GM18508 (cell line): Measurements from ENCODE around the gene GET3.
"Not testable (repeated sequence)": the region's sequence is repeated elsewhere in the genome, so short reads cannot be mapped to it uniquely, and the experiment has no call there.

Experiments used
- ATAC-seq: cut with Tn5 transposase; IDR thresholded peaks from one replicate; pipeline ENCODE4 v1.9.1; 2021; ENCODE audit warnings: moderate number of reproducible peaks; ENCODE audit not compliant: insufficient read depth, unreplicated experiment

The GET3 gene

DNA sequence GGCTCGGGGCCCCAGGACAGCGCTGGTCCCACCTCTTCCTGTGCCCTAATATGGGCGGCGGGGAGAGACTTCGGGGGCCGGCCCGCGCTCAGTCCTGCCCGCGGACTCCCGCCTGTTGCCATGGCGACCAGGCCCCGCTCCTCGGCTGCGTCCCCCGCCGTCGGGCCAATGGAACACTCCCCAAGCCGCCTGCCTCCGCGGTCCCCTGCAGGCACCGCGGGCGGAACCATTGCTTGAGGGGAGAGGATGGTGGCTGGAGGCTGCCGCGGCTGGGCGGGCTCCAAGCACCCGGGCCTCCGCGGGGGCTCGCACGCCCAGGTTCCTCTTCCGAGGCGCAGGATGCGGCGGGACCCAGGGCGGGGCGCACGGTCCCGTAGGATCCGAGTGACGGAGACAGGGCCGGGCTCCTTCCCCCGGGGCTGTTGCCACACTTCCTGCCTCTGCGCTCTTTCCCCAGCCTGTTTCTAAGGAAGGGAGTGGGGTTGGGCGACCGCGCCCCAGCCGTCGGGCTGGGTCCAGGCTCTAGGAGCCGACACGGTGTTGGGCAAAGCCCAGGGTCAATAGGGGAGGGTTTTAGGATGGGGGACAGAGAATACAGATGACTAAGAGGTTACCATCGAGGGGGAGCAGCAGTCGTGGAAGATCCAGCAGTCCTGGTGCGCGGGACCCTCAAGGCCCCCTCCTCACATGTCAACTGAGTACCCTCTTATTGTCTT, 52.8 kb downstream of the GET3 start:
- peak; percentile 20 for ATAC-seq

DNA sequence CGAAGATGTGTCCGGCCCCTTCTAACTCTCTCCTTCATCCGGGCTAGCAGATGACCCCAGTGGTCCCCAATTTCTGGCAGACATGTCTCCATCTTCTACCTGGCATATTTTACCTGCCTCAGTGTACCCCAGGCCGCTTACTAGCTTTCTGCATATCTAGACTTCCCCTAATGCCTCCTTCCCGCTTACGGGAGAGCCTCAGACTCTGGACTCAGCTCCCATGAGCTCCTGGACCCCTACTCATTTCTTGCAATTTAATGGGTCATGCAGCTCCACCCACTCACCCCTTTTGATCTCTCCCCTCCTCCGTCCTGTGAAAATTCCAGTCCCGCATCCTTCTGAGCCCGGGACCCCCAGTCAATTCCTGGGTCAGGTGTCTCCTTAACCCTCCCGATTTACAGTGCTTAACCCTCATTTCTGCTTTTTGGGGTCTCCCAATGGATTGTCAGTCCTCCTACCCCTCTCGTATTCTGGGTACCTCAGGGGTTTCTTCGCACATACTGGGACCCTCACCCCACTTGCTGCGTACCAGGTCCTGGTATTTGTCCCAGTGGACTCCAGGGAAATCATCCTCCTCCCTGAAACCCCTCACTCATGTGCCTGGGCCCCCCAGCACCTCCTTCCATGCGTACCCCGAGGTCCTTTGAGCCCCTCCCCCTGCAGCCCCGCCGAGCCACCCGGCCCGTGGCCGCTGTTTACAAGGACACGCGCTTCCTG, 53.5 kb downstream of the GET3 start:
- no peak for ATAC-seq

DNA sequence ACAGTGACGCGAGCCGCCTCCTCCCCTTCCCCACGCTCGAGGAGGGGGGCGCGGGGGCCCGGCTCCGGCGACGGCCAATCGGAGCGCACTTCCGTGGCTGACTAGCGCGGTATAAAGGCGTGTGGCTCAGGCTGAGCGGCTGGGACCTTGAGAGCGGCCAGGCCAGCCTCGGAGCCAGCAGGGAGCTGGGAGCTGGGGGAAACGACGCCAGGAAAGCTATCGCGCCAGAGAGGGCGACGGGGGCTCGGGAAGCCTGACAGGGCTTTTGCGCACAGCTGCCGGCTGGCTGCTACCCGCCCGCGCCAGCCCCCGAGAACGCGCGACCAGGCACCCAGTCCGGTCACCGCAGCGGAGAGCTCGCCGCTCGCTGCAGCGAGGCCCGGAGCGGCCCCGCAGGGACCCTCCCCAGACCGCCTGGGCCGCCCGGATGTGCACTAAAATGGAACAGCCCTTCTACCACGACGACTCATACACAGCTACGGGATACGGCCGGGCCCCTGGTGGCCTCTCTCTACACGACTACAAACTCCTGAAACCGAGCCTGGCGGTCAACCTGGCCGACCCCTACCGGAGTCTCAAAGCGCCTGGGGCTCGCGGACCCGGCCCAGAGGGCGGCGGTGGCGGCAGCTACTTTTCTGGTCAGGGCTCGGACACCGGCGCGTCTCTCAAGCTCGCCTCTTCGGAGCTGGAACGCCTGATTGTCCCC, 54.2 kb downstream of the GET3 start, which contains the start of gene JUNB:
Gene JUNB (plus strand): TSS at position 142 of the 706 bp plus-strand sequence. CDS start 286 bp downstream, at position 428.
- no peak for ATAC-seq

DNA sequence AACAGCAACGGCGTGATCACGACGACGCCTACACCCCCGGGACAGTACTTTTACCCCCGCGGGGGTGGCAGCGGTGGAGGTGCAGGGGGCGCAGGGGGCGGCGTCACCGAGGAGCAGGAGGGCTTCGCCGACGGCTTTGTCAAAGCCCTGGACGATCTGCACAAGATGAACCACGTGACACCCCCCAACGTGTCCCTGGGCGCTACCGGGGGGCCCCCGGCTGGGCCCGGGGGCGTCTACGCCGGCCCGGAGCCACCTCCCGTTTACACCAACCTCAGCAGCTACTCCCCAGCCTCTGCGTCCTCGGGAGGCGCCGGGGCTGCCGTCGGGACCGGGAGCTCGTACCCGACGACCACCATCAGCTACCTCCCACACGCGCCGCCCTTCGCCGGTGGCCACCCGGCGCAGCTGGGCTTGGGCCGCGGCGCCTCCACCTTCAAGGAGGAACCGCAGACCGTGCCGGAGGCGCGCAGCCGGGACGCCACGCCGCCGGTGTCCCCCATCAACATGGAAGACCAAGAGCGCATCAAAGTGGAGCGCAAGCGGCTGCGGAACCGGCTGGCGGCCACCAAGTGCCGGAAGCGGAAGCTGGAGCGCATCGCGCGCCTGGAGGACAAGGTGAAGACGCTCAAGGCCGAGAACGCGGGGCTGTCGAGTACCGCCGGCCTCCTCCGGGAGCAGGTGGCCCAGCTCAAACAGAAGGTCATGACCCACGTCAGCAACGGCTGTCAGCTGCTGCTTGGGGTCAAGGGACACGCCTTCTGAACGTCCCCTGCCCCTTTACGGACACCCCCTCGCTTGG, 55.0 kb downstream of the GET3 start:
- no peak for ATAC-seq

DNA sequence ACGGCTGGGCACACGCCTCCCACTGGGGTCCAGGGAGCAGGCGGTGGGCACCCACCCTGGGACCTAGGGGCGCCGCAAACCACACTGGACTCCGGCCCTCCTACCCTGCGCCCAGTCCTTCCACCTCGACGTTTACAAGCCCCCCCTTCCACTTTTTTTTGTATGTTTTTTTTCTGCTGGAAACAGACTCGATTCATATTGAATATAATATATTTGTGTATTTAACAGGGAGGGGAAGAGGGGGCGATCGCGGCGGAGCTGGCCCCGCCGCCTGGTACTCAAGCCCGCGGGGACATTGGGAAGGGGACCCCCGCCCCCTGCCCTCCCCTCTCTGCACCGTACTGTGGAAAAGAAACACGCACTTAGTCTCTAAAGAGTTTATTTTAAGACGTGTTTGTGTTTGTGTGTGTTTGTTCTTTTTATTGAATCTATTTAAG, 55.6 kb downstream of the GET3 start:
- no peak for ATAC-seq

DNA sequence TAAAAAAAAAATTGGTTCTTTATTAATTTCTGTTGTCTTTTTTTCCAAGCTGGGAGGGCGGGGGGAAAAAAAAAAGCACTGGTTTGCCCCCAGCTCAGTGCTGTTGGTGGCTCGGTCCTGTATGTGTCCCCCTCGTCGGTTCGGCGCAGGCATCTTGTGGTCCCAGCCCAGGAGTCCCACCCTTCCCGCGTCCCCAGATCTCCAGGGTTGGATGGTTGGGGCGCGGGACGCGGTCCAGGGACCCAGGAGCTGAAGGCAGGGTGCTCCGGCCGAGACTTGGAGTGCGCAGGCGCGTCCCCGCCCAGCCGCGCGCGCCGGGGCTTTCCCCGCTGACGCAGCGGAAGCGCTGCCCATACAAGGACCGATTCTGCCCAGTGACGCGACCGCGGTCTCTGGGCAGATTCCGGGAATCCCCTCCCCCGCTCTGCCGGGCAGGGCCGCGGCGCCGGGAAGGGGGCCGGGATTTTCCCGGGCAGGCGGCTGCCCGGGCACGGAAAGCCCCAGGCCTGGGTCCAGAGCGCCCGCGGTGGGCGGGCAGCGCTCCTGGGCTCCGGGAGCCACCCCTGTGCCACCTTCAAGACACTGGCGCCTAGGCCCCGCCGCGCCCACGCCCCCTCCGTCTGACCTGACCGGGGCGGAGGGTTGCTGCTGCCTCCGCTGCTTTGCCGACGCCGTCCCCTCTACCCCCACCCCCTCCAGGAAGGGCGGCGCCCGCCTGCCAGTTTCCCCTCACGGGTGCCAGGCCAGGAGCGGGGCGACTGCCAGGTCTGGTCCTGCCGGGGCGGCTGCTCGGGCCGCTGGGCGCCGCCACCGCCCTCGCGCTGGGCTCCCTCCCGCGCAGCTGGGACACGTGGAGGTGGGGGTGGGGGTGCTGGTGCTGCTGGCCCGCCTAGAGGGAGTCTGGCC, 56.2 kb downstream of the GET3 start:
- no peak for ATAC-seq

DNA sequence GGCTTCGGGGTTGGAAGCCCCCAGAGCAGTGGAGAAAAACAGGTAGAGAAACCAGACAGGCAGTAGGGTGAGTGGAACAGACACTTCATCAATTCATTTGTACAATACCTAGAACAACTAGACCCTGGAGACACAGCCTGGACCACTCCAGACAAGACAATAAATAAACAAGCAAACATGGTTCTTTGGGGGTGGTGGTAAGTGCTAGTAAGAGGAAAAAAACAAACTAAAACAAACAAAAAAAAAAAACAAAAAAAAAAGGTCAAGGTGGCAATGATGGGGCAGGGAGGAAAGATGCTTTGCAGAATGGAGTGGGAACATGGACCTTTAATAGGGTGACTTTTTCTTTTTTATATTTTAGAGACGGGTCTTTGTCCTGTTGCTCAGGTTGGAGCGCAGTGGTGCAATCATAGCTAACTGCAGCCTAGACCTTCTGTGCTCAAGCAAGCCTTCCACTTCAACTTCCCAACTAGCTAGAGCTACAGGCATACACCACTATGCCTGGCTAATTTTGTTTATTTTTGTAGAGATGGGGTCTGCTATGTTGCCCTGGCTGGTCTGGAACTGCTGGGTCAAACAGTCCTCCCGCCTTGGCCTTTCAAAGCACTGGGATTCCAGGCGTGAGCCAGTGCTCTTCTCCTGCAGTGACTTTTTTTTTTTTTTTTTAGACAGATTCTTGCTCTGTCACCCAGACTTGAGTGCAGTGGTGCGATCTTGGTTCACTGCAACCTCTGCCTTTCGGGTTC, 57.1 kb downstream of the GET3 start:
- ATAC-seq, result no peak

DNA sequence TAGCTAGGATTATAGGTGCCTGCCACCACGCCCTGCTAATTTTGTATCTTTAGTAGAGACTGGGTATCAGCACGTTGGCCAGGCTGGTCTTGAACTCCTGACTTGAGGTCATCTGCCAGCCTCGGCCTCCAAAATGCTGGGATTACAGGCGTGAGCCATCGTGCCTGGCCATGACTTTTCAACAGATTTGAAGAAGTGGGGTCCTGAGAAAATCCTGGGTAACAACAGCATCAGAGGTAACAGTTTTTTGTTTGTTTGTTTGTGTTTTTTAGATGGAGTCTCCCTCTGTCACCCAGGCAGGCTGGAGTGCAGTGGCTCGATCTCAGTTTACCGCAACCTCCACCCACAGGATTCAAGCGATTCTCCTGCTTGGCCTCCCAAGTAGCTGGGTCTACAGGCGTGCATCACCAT, 57.7 kb downstream of the GET3 start:
- ATAC-seq, result no peak

DNA sequence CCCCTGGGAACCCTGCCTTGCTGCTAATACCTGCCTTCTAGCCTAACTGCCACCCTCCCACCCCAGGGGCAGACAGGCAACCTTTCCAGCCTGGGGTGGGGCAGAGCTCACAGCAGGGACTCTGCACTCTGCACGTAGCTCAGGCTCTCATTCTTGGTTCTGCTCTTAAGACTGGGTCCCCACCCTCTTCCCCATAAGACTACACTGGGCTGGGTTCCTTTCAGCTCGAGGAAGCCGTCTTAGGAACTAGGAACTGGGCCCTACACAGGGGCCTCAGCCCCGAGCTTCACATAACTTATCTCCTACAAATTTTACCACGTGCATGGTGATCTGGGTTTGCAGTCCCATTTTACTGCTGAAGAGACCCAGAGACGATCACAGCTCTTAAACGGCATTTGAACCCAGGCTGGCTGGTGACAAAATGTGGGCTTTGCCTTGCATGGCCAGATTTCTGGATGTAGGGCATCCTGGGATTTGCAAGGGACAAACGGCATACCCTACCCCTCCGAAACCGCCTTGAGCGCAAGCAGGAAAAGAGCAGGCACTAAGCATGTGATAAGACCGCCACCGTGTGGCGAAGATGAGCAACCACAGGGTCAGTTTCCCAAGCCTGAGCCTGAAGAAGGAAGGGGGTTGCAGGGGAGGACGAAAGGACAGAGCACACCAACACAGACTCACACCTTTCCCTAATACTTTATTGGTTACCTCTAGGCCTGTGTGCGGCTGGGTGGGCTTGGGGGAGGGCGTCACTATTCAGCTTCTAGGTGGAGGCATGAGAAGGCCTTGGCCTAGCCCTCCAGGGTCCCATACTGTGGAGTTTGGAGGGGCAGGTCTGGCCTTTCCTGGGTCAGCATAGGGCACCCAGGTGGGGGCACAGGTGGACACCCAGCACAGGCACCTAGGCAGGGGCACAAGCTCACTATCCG, 59.1 kb downstream of the GET3 start:
- ATAC-seq, result no peak

DNA sequence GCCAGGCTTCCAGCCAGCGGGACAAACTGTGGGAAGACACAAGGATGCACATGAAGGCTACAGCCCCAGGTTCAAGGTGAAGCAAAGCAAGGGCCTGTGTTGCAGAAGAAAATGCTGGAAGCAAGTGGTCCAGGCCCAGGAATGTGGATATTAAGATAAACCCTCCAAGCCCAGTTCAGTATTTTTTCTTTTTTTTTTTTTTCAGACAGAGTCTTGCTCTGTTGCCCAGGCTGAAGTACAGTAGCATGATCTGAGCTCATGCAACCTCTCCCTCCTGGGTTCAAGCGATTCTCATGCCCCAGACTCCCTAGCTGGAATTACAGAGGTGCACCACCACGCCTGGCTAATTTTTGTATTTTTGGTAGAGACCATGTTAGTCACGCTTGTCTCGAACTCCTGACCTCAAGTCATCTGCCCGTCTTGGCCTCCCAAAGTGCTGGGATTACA, 59.9 kb downstream of the GET3 start:
- ATAC-seq, result no peak

DNA sequence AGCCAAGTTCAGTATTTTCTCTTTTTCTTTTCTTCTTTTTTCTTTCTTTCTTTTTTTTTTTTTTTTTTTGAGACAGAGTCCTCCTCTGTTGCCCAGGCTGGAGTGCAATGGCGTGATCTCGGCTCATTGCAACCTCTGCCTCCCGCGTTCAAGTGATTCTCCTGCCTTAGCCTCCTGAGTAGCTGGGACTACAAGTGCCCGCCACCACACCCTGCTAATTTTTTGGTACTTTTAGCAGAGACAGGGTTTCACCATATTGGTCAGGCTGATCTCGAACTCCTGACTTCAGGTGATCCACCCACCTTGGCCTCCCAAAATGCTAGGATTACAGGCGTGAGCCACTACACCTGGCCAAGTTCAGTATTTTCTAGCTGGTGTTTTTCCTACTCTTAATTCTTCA, 60.3 kb downstream of the GET3 start:
- not testable (repeated sequence) for ATAC-seq
